22Rv1 (cell line): ENCODE data around the gene IGFBP7.
"Not testable (repeated sequence)": the region's sequence is repeated elsewhere in the genome, so short reads cannot be mapped to it uniquely, and the experiment has no call there.

Experiments
- CTCF ChIP-seq: fragments of 450-650 bp; IDR thresholded peaks from 2 replicates; pipeline ENCODE4 v1.5.1; 2017; ENCODE audit warnings: mild to moderate bottlenecking
- ZFX ChIP-seq: fragments of 450-650 bp; IDR thresholded peaks from 2 replicates; pipeline ENCODE4 v1.6.1; 2017; ENCODE audit warnings: antibody characterized with exemption, borderline replicate concordance

- TF ChIP-seq CTCF, ZFX: not testable (repeated sequence)
These were observed 63.1 kb downstream of the IGFBP7 start for GRCh38 chr4:57047046-57047445.
